NCI-H526 (cell line): ENCODE results near the gene ADNP.

Experiments used
- DNase-seq, 2 experiments: peaks; one replicate each; lab custom pipeline; 2025; lab: John Stamatoyannopoulos, UW

ADNP gene

GRCh38 chr20:50850721-50851286, 80.4 kb downstream of the ADNP start:
- DNase-seq = no peak

GRCh38 chr20:50848846-50849673, 82.2 kb downstream of the ADNP start:
- no peak for DNase-seq

- DNase-seq = no peak
These were observed 82.9 kb downstream of the ADNP start for GRCh38 chr20:50848341-50848808.

- DNase-seq = no peak
These were observed 85.5 kb downstream of the ADNP start for GRCh38 chr20:50845566-50846215.

GRCh38 chr20:50844430-50845100, 86.7 kb downstream of the ADNP start:
- DNase-seq = no peak

GRCh38 chr20:50843331-50844276, 87.6 kb downstream of the ADNP start:
- DNase-seq = no peak

- no peak for DNase-seq
These were observed 88.4 kb downstream of the ADNP start for GRCh38 chr20:50842821-50843220.
